CD4-positive, alpha-beta T cell treated with Interleukin-15 for 4 hours (primary cell): ENCODE data around the gene KANSL1.

Source experiments
- DNase-seq: peaks from one replicate; pipeline ENCODE4 v3.0.0-alpha.2; 2020; ENCODE audit warnings: low spot score

KANSL1 gene

DNA sequence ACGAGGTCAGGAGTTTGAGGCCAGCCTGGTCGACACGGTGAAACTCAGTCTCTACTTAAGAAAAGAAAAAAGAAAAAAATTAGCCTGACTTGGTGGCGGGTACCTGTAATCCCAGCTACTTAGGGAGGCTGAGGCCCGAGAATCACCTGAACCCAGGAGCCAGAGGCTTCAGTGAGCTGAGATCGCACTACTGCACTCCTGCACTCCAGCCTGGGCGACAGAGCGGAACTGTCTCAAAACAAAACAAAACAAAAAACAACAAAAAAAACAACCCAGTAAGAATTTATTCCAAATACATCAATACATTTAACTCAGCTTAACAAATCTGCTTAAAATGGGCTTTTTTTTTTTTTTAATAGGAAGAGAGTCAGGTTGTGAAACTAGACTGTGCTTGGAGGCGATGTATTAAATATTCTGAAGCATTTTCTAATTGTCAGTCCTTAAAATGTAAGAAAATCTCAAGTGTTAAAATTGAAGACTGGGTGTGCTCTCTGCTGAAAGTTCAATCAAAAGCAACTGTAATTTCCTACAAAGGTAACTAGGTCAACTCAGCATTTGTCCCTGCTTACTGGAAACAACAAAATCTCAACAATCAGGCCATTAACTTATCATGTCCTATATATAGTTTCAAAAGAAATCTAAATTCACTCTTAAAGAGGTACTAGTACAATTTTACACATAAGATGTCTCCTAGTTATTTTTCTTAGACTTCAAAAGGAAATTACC, 23.2 kb downstream of the KANSL1 start:
- no peak for DNase-seq

DNA sequence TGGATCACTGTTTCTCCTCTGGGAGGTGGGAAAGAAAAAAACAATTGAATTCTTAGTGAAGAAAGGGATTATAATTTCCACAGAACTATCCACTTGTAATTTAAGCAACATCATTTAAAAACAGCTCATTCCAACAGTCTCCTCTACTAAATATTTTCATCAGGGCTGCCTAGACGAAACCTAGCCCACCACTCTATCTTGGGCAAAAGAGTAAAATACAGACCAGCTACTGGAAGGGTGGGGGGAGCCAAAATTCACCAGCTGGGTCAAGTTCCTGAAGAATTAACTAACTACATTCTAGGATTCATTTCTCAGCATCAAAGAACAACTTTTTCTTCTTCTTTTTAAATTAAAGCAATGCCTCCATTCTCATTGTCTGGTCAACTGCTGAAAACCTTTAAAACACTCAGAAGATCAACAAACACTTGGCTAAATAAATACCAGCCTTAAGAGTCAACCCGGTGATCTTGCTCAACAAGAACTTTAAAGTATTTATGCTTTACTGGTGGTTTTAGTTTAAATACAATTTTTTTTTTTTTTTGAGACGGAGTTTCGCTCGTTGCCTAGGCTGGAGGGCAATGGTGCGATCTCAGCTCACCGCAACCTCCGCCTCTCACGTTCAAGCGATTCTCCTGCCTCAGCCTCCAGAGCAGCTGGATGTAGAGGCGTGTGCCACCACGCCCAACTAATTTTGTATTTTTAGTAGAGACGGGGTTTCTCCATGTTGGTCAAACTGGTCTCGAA, 25.2 kb downstream of the KANSL1 start:
- no peak for DNase-seq

DNA sequence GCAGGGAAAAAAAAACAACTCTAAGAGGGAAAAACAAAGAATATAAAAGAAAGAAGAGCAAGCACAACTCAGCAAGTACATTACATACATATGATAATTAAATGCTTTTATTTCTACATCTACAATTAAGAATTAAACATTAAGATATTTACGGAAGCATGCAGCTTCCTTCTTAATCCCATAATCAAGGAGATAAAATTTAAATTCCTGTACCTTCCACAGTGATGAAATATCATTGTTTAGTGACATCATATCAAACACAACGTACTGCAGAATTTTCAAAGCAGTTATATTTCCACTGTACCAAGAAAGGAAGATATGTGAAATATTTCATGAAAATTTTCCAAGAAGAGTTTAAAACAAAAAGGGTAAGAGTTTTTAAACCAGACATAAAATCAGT, 26.0 kb downstream of the KANSL1 start:
- no peak for DNase-seq

DNA sequence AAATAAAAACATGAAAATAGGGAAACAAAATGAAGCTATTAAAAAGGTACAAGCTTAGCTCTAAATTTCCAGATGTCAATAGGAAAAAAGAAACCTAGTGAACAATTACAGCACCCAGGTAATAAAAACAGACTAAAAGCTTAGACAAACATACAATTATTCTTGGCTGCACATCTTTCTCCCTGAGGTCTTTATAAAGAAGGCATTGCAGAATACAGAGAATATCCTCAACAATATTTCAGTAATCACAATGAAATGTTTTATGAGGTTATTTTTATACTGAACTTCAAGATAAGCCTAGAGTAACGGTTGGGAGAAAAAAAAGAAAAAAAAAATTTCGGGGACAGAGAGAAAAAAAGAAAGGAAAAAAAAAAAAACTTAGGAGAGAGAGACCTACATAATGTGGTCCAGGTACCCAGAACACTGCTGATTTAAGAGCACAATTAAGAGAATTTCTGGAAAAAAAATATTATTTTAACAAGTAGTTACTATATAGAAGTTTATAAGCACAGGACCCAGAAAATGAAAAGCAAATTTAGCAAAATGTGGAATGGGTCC, 26.5 kb downstream of the KANSL1 start:
- no peak for DNase-seq

DNA sequence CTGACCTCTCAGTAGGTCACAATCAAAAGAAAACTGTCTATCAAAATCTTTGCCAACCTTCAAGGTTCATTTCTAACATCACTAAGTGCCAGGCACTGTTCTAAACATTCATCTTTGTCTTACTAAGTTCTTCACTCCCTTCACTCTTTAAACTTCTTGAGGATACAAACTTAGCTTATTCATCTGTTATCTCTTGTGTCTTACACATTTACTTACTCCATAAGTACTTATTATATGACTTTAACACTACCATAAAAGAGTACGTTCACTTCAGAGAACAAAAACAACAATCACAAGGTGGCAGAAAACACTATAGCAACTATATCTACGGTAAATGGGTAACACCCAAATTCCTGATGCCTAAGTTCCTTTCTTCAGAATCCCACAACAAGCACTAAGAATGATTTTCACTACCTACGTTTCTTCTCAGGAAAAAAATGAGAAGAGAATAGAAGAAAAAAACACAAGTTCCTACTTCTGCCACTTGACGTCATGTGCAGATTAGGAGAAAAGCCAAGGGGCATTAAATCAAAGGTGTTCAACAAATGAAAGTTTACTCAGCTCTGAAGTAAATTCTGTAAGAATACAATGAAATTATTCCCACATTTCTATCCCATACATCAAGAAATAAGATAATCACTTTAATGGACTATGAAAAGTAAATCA, 29.2 kb downstream of the KANSL1 start:
- no peak for DNase-seq

DNA sequence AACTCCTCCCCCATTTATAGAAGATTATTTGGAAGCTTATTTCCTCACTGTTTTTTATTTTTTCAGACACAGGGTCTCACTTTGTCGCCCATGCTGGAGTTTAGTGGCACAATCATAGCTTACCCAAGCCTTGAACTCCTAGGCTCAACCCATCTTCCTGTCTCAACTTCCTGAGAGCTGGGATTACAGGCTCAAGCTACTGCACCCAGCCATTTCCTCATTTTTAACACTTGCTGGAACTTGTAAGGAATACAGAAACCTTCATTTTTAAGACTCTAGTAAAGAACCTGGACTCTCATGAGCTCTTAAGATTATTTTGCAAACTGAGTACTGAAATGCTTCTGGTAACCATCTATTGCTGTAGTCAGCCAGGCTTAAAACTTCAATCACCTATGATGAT, 29.9 kb downstream of the KANSL1 start:
- no peak for DNase-seq

DNA sequence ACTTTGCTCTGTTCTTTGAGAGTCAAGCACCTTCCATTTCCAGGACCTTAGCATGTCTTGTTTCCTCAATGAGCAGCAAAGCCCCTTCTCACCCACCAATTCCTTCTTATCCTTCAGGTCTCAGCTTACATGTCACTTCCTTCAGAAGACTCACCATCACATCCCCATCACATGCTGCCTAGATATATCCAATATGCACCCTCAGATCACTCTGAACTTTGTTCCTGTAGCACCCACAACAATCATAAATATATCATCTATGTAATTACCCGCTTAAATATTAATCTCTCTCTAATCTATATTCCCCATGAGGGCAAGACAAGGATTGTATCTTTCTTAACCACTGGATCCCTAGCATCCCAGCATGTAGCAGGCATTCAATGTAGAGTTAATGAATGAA, 30.4 kb downstream of the KANSL1 start:
- no peak for DNase-seq

DNA sequence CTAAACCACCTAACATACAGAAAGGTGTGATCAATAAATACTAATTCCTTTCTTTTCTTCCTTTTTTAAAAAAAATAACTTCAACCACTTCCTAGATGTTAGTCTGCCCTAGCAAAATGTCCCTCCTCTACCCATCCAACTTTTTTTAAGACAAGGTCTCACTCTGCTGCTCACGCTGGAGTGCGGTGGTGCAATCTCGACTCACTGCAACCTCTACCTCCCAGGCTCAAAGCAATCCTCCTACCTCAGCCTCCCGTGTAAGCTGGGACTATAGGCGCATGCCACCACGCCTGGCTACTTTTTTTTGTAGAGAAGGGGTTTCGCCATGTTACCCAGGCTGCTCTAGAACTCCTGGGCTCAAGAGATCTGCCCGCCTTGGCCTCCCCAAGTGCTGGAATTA, 33.1 kb downstream of the KANSL1 start:
- DNase-seq: no peak

DNA sequence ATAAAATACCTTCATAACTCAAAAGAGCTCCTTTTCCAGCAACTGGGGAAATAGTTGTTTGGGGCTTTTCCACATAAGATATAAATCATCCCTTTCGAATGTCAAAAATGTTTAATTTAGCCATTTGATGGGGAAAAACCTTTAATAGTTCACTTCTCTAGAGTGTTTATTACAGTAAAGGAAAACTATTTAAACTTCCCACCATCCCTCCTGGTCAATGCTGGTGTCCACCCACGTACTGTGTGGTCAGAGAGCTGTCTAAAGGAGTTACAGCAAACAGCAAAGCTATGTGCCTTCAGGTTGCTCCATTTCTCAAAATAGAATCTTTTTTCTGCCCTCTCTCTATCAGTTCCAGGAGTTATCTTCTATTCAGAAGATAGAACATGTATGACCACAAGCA, 33.5 kb downstream of the KANSL1 start:
- DNase-seq: no peak

DNA sequence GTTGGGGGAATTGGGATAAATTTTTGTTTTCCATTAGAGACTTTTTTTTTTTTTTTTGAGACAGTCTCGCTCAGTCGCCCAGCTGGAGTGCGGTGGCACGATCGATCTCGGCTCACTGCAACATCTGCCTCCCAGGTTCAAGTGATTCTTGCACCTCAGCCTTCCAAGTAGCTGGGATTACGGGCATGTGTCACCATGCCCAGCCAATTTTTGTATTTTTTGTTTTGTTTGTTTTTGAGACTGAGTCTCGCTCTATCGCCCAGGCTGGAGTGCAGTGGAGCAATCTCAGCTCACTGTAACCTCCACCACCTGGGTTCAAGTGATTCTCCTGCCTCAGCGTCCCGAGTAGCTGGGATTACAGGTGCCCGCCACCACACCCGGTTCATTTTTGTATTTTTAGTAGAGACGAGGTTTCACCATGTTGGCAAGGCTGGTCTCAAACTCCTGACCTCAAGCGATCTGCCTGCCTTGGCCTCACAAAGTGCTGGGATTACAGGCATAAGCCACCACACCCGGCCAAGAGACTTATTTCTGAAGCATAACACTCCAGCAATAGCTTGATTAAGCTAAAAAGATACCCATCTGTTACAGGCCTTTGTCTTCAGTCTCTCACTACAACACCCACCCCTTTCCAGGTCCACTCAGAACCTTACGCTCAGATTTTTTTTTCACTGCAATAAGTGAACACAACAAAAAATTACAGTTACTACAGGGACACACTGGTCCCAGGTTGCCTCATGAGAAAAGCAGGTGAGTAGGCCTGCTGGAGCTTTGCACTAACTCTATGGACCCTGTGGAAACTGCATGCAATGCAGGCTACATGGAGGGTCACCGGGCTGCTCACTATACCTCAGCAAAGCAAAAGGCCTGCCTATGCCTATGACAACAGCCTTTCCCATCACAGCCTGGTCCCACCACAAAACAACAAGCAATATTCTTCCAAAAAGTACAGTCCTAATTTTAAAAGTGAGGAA, 34.6 kb downstream of the KANSL1 start:
- DNase-seq: no peak

DNA sequence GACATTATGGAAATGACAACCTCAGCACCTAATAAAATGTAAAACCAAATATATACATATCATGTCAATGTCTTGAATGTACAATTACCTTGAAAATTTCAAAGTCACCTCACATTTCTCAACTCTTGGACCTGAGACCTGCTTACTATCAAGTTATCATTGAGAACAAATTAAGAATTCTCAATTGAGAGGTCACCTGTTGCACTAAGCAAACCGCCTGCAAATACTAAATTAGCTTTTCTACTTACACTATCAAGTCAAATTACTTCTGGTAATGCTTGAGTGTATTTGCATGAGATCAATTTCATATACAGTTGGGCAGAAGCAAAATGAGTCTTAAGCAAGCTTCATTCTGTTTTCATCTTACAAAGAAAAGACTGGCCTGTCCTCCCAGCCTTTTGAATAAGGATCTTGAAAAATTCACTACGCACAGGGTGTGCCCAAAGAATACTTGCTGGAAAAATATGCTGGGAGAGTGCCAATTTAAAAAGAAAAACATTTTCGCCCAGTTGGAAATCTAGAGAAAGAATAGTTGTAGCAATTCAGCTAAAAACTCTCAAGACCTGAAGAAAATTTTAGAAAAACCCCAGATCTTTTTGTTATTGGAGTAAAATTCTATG, 35.7 kb downstream of the KANSL1 start:
- DNase-seq: no peak

DNA sequence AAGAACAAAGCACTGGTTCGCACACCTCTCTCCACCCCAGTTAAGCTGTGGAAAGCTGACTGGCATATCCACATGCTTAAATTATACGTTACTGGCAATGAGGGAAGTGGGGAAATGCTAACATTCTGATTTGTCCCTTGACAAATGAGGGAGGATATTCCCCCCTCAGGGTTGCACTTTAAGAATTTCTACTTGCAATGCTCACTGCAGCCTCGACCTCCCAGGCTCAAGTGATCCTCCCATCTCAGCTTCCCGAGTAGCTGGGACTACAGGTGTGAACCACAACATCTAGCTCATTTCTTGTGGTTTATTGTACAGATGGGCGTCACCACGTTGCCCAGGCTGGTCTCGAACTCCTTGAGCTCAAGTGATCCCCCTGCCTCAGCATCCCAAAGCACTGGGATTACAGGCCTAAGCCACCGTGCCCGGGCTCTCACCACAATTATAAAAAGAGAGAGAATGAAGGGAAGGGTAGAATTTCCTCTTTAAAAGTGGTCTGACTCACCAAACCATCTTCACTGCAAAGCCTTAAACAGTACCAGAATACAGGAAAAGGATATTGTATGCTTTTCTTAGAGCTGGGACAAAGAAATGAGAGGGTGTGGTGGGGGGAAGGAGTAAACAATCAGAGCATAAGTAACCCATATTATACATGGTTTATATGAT, 38.9 kb downstream of the KANSL1 start:
- DNase-seq: peak; percentile 58

DNA sequence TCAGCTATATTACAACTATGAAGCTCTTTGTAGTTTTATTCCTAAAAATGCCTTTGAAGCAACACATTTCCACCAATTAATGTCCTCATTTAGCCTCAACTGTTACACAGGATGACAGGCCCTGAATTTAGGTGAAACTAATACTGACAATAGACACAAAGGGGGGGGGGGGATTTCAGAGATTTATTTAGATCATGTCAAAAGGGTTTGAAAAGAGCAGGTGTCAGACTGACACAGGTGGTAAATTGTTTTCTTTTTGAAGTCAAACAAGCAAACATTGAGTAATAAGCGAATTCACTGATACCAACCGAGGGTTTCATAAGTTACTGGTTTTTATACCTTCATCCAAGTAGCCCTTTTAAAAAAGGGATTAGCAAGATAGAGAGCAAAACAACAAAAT, 40.8 kb downstream of the KANSL1 start:
- DNase-seq: no peak

DNA sequence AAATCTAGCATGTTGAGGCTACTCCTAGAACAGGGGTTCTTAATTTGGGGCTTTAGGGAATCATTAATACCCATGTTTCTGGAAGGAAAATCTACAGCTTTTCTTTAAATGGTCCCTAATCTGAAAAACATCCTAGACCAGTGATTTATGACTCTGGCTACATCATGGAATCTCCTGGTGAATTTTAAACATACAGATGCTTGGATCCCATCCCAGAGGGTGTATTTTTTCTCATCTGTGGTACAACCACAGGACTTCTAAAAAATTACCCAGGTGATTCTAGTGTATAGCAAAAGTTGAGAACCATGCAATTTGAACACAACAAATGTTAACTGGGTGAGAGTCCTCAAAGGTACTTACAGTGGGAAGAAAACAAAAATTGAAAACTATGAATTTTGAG, 41.5 kb downstream of the KANSL1 start:
- no peak for DNase-seq

DNA sequence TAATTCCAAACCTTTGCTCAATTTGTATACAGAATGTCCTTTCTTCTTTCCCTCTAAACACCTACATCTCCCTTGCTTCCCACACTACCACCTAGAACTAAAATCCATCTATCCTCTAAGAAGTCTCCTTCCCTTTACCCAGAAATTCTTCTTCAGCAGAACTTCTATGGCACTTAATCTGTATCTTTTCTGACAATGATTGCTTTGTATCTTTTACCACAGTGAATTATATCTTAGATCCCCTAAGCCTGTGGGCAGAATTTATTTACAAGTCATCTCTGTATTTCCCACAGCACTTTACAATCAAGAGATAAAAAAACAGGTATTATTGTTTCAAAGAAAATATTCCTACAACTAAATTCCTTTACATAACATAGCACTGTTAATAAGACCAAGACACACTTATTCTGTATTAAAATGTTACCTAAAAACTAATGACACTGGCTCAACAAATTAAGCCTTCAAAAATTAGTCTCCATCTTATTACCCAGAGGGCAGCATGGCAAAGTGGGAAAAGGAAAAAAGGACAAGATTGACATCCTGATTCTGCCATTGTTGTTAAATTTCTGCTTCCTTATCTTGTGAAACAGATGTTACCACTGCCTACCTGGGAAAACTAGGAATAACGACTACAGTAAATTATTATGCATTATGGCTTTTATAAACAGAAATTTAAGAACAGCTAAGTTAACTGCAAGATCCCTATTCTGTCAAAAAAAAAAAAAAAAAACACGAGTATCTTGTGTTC, 42.8 kb downstream of the KANSL1 start:
- no peak for DNase-seq

DNA sequence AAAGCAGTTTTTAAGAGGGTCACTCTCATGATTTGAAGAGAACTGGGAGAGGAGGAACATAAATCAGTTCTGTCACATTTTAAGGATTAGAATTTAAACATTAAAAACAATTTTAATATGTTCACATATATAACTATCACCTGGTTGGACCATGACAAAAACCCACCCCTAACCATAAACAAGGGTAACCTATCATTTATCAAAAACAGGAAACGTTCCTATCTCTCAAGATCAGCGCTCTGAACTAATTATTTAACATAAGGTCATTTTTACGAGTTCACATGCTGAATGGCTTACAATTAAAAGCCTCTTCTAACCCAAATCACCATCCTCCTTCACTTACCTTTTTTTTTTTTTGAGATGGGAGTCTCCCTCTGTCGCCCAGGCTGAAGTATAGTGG, 45.0 kb downstream of the KANSL1 start:
- no peak for DNase-seq

DNA sequence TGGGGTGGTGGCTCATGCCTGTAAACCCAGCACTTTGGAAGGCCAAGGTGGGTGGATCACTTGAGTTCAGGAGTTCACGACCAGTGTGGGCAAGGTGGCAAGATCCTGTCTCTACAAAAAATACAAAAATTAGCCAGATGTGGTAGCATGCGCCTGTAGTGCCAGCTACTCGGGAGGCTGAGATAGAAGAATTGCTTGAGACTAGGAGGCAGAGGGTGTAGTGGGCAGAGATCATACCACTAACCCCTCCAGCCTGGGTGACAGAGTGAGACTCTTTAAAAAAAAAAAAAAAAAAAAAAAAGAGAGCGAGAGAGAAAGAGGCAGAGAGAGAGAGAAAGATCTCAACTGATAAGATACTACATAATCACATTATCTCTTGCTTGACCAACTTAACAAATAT, 45.9 kb downstream of the KANSL1 start:
- no peak for DNase-seq

DNA sequence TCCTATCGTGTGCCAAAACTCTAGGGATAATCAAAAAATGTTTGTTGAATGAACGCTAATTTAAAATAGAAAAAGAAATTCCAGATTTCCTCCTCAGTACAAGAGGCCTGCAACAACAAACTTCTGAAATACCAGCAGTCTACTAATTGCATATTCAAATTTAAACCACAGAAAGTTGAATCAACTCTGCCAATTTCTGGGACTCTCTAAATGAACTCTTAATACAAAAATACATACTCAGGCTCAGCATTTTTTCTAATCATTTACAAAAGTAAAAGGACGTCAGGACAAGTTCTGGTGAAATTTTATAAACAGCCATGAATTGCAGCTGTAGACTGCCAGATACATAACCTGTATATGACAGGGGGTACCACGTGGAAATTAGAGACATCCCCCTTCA, 49.0 kb downstream of the KANSL1 start:
- no peak for DNase-seq

DNA sequence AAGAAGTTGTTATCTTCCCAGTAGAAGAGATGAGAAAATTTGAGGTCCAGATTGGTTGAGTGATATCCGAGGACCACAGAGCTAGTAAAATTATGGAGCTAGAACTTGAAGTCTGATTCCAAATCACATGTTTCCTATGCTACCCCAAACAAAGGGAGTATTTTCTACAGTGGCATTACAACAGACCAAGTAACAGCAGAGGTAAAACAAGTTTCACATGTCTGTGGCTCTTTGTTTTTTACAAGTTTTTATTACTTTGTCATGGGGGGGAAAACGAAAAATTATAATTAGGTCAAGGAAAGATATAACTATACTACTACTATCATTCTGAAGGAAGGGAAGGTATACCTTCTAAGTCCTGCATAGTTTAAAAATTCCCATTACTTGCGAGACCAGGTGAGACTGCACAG, 49.4 kb downstream of the KANSL1 start:
- no peak for DNase-seq

DNA sequence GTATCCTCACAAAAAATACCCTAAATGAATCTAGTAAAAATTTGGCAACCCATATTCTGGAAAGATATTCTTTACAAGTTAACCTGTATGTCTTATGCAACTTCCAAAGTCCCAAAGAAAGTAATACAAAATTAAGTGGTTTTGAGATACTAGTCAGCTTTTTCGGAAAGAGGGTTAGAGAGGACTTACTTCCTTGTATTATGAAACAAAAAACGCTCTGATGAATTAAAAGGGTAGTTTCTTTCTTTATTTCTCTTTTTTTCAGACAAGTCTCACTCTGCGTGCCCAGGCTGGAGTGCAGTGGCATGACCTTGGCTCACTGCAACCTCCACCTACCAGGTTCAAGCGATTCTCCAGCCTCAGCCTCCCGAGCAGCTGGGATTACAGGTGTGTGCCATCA, 51.6 kb downstream of the KANSL1 start:
- DNase-seq: no peak
